Mesenchymal stem cell (in vitro differentiated cells and primary cell): ENCODE results near the gene THBS4.

Experiments
- DNase-seq: peaks from one replicate; pipeline ENCODE4 v3.0.0-alpha.2; 2013
- H2AFZ ChIP-seq: one replicate; pipeline ENCODE4 v1.6.1; 2013; ENCODE audit warnings: low read depth, mild to moderate bottlenecking, control low read depth, inconsistent platforms, low read length, moderate library complexity
- H2AK5ac ChIP-seq: 2 replicates; pipeline ENCODE4 v1.6.1; 2013; ENCODE audit warnings: low read length, moderate library complexity, mild to moderate bottlenecking, inconsistent platforms; ENCODE audit not compliant: severe bottlenecking
- H2BK120ac ChIP-seq: one replicate; pipeline ENCODE4 v1.6.1; 2013; ENCODE audit warnings: low read depth, mild to moderate bottlenecking, inconsistent platforms, low read length, moderate library complexity
- H2BK12ac ChIP-seq, 2 experiments: one replicate each; pipeline ENCODE4 v1.6.1; 2013; ENCODE audit warnings: inconsistent platforms in 2 of 2, low read length in 2 of 2, mild to moderate bottlenecking in 2 of 2, moderate library complexity in 2 of 2, control low read depth in 1 of 2
- H2BK15ac ChIP-seq: one replicate; pipeline ENCODE4 v1.6.1; 2013; ENCODE audit warnings: mild to moderate bottlenecking, low read depth, inconsistent platforms; ENCODE audit not compliant: poor library complexity, severe bottlenecking
- H2BK5ac ChIP-seq: 2 replicates; pipeline ENCODE4 v1.6.1; 2013; ENCODE audit warnings: low read depth, mild to moderate bottlenecking, low read length, control low read depth, inconsistent platforms; ENCODE audit not compliant: poor library complexity, severe bottlenecking
- H3K14ac ChIP-seq, 2 experiments: one replicate each; pipeline ENCODE4 v1.6.1; 2013; ENCODE audit warnings: inconsistent platforms in 2 of 2, low read length in 2 of 2, control low read depth in 1 of 2, mild to moderate bottlenecking in 1 of 2, moderate library complexity in 1 of 2
- H3K18ac ChIP-seq, 2 experiments: one replicate each; pipeline ENCODE4 v1.6.1; 2013; ENCODE audit warnings: inconsistent platforms in 2 of 2, low read length in 2 of 2, control low read depth in 1 of 2, low read depth in 1 of 2, mild to moderate bottlenecking in 1 of 2
- H3K23ac ChIP-seq, 2 experiments: one replicate each; pipeline ENCODE4 v1.6.1; 2013; ENCODE audit warnings: inconsistent platforms in 2 of 2, low read length in 2 of 2, mild to moderate bottlenecking in 2 of 2, moderate library complexity in 2 of 2, control low read depth in 1 of 2
- H3K27ac ChIP-seq: 2 replicates; pipeline ENCODE4 v1.5.1; 2013; ENCODE audit warnings: mild to moderate bottlenecking, moderate library complexity, low read length, control low read depth, inconsistent platforms; ENCODE audit not compliant: poor library complexity, severe bottlenecking
- H3K27me3 ChIP-seq, 2 experiments: 2 replicates each; pipeline versions ENCODE4 v1.6.1 to v1.7.0; 2013; ENCODE audit warnings: low read length in 2 of 2, mild to moderate bottlenecking in 2 of 2, moderate library complexity in 2 of 2, control low read depth in 1 of 2, inconsistent platforms in 1 of 2; ENCODE audit not compliant: control insufficient read depth in 1 of 2, insufficient read depth in 1 of 2
- H3K36me3 ChIP-seq, 2 experiments: 2 replicates each; pipeline versions ENCODE4 v1.6.1 to v1.7.0; 2013; ENCODE audit warnings: low read length in 2 of 2, control low read depth in 1 of 2, inconsistent platforms in 1 of 2, low read depth in 1 of 2, mild to moderate bottlenecking in 1 of 2; ENCODE audit not compliant: insufficient read depth in 2 of 2, control insufficient read depth in 1 of 2
- H3K4ac ChIP-seq, 2 experiments: one replicate each; pipeline ENCODE4 v1.6.1; 2013; ENCODE audit warnings: inconsistent platforms in 2 of 2, low read length in 2 of 2, mild to moderate bottlenecking in 2 of 2, moderate library complexity in 2 of 2, control low read depth in 1 of 2, low read depth in 1 of 2
- H3K4me1 ChIP-seq: 2 replicates; pipeline ENCODE4 v1.6.1; 2013; ENCODE audit warnings: low read depth, low read length, control low read depth; ENCODE audit not compliant: control insufficient read depth, insufficient read depth
- H3K4me2 ChIP-seq: 2 replicates; pipeline ENCODE4 v1.6.1; 2013; ENCODE audit warnings: low read length, mild to moderate bottlenecking, inconsistent platforms; ENCODE audit not compliant: poor library complexity, severe bottlenecking
- H3K4me3 ChIP-seq, 2 experiments: 2 replicates each; pipeline versions ENCODE4 v1.5.1 to v1.7.0; 2013; ENCODE audit warnings: low read length in 2 of 2, mild to moderate bottlenecking in 2 of 2, control low read depth in 1 of 2, low read depth in 1 of 2; ENCODE audit not compliant: insufficient read depth in 1 of 2
- H3K79me1 ChIP-seq: replicated peaks from 2 replicates; pipeline ENCODE4 v1.6.1; 2013; ENCODE audit warnings: mild to moderate bottlenecking, control low read depth, low read length, inconsistent platforms; ENCODE audit not compliant: poor library complexity, severe bottlenecking
- H3K9ac ChIP-seq: 2 replicates; pipeline ENCODE4 v1.7.0; 2013; ENCODE audit warnings: mild to moderate bottlenecking, low read length, moderate library complexity
- H3K9me3 ChIP-seq: 2 replicates; pipeline ENCODE4 v1.7.0; 2013; ENCODE audit warnings: mild to moderate bottlenecking, low read length; ENCODE audit not compliant: control insufficient read depth
- H4K8ac ChIP-seq: one replicate; pipeline ENCODE4 v1.6.1; 2013; ENCODE audit warnings: inconsistent platforms, mild to moderate bottlenecking, low read length, moderate library complexity
- H4K91ac ChIP-seq: one replicate; pipeline ENCODE4 v1.6.1; 2013; ENCODE audit warnings: mild to moderate bottlenecking, low read length, inconsistent platforms
- WGBS: methylation state at CpG from one replicate; pipeline ENCODE4 v1.1.7; 2013; ENCODE audit warnings: mixed read lengths; 5-methylcytosine and 5-hydroxymethylcytosine counted together

THBS4 gene

DNA sequence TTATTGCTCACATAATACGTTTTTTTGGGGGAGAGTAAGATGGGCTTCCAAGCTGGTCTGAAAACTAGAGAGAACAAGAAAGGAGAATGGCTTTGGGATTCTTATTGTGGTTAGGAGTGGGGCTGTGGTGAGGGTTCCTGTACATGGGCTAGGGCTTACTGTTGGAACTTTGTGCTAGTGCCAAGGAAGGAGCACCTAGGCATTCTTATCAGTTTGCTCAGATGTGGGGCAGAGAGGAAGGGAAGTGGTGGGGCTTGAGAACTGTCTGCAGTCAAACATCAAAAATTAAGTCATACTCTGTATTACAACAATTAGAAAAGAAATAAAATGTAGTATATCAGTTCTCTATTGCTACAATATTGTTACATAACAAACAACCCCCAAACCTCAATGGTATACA is 4.0 kb upstream of the THBS4 start:
- H2BK5ac ChIP-seq: no peak overlapping the region
- H3K36me3 ChIP-seq: no peaks in the 10 kb centered on the region
- no peak overlapping the region for H2BK15ac ChIP-seq
- H3K27me3 ChIP-seq: peaks cover 42 to 50% of the 10 kb centered on the region in 2 experiments
- peaks cover 7% of the 10 kb centered on the region for H3K4me1 ChIP-seq
- 80% methylated on average over 1 of the region's 1 CpG for WGBS
- H3K79me1 ChIP-seq: no peaks in the 10 kb centered on the region
- no peak overlapping the region for H3K4me2 ChIP-seq
- H3K23ac ChIP-seq: no peak overlapping the region
- no peak overlapping the region for H3K18ac ChIP-seq
- H4K91ac ChIP-seq: no peak overlapping the region
- no peak overlapping the region for H3K14ac ChIP-seq
- H3K9me3 ChIP-seq: no peaks in the 10 kb centered on the region
- no peak overlapping the region for H2AFZ ChIP-seq
- no peak overlapping the region for H4K8ac ChIP-seq
- no peak overlapping the region for H3K9ac ChIP-seq
- H3K27ac ChIP-seq: no peak overlapping the region
- H2BK120ac ChIP-seq: no peak overlapping the region
- no peak overlapping the region for H2AK5ac ChIP-seq
- H3K4me3 ChIP-seq: no peak overlapping the region
- H3K4ac ChIP-seq: no peak overlapping the region
- no peak overlapping the region for H2BK12ac ChIP-seq
- no peak for DNase-seq

DNA sequence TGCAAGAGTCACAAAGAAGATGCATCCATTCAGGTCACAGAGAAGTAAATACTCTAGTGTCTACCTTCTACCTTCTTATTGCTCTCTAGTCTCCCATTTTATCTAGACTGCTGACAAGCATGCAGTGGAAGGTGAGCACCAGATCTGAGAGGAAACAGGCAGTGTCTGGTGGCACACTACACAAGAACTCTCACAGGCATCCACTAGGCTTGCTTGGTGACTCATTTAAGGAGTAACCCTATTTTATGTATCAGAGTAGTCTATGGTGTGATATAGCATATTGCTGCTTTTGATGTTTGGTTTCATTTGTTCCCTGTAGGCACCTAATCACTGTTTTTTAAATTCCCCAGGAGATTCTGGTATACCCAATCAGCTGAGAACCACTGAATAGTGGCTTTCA is 1.6 kb upstream of the THBS4 start:
- Histone ChIP-seq H3K79me1 (no peaks in the 10 kb centered on the region), H3K4me3 (no peak overlapping the region), H4K91ac (no peak overlapping the region), H2BK15ac (no peak overlapping the region), H2BK5ac (no peak overlapping the region), H3K4ac (no peak overlapping the region), H3K27ac (no peak overlapping the region), H3K27me3 (peaks cover 54 to 61% of the 10 kb centered on the region in 2 experiments), H3K36me3 (no peaks in the 10 kb centered on the region), H2AK5ac (no peak overlapping the region), H3K23ac (no peak overlapping the region), H2BK120ac (no peak overlapping the region), H3K4me2 (no peak overlapping the region), H3K14ac (no peak overlapping the region), H2BK12ac (no peak overlapping the region), H3K9ac (no peak overlapping the region), H3K18ac (no peak overlapping the region), H3K9me3 (no peaks in the 10 kb centered on the region), H3K4me1 (peaks cover 7% of the 10 kb centered on the region), H2AFZ (no peak overlapping the region), H4K8ac (no peak overlapping the region)
- DNase-seq: no peak

DNA sequence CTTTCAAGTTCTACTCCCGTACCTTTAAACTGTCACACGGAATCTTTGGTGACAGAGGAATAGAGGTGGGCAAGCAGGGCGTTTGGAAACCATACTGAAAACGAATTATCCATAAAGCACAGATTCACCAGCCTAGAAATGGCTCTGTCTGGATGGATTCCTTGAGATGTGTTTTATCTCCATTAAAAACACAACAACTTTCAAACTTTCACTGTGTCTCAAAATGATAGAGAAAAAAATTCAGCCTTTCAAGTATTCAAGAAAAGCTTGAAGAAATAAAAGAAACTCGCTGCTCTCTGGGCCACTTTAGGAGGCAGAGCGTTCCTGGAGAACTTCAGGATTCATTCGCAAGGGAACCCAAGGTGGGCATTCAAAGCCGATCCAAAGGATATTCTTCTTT is 589 bp upstream of the THBS4 start:
- H3K9ac ChIP-seq: no peak overlapping the region
- H3K27me3 ChIP-seq: peaks cover 57 to 71% of the 10 kb centered on the region in 2 experiments
- H4K91ac ChIP-seq: no peak overlapping the region
- H3K4me1 ChIP-seq: peaks cover 7% of the 10 kb centered on the region
- H3K4me2 ChIP-seq: no peak overlapping the region
- no peaks in the 10 kb centered on the region for H3K36me3 ChIP-seq
- WGBS: 18% methylated on average over 5 of the region's 8 CpGs
- no peak overlapping the region for H2BK5ac ChIP-seq
- no peak overlapping the region for H4K8ac ChIP-seq
- no peak overlapping the region for H2BK15ac ChIP-seq
- H3K9me3 ChIP-seq: no peaks in the 10 kb centered on the region
- H2AK5ac ChIP-seq: no peak overlapping the region
- H3K27ac ChIP-seq: no peak overlapping the region
- H3K4me3 ChIP-seq: peak overlapping the region in 1 of 2 experiments; percentile 58
- no peak overlapping the region for H3K23ac ChIP-seq
- H2BK12ac ChIP-seq: no peak overlapping the region
- H2BK120ac ChIP-seq: no peak overlapping the region
- H3K14ac ChIP-seq: no peak overlapping the region
- H3K79me1 ChIP-seq: no peaks in the 10 kb centered on the region
- no peak overlapping the region for H2AFZ ChIP-seq
- no peak overlapping the region for H3K4ac ChIP-seq
- peak; percentile 9 for DNase-seq
- no peak overlapping the region for H3K18ac ChIP-seq

DNA sequence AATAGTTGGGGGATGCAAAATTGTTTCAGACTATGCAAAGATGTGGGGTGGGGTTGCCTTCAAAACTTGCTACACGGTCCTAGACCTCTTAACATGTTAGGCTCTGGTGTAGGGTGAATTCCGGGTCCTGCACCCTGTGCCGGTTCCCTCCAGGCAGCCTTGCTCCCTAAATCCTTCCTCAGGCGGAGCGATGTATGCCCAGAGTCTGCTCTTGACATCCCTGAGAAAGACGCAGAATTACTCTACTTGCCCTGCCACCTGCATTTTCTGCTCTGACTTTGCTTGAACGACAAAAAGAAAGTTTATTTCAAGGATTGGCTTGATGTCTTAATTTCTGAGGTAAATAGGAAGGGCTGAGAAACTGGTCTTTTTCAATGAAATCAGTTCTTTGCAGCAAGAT is 691 bp downstream of the THBS4 start:
- Histone ChIP-seq H4K91ac (no peak overlapping the region), H3K27ac (no peak overlapping the region), H3K4me1 (peaks cover 7% of the 10 kb centered on the region), H3K4ac (no peak overlapping the region), H3K27me3 (peaks cover 63 to 83% of the 10 kb centered on the region in 2 experiments), H3K9me3 (no peaks in the 10 kb centered on the region), H3K23ac (no peak overlapping the region), H3K14ac (no peak overlapping the region), H2AK5ac (no peak overlapping the region), H2BK120ac (no peak overlapping the region), H2AFZ (no peak overlapping the region), H2BK5ac (no peak overlapping the region), H3K18ac (no peak overlapping the region), H3K4me2 (no peak overlapping the region), H3K79me1 (no peaks in the 10 kb centered on the region), H3K36me3 (no peaks in the 10 kb centered on the region), H2BK12ac (no peak overlapping the region), H2BK15ac (no peak overlapping the region), H3K4me3 (no peak overlapping the region), H3K9ac (no peak overlapping the region), H4K8ac (no peak overlapping the region)
- 55% methylated on average over 7 of the region's 7 CpGs for WGBS
- no peak for DNase-seq
